Kidney (tissue), 14 donors: ENCODE data around the gene RBM10. TPM values are rescaled to one million over a fixed set of nuclear protein-coding genes. Genes with fewer than 3 reads are reported as not detected.

ENCODE experiments used
- DNase-seq, 5 donors: peaks; one replicate each; pipeline ENCODE4 v3.0.0-alpha.2; 2013 to 2020
- FAIRE-seq: peaks from 2 replicates; lab custom pipeline; 2012; peaks lifted over from hg19 to GRCh38; lab: Jason Lieb, UNC
- H3K27ac ChIP-seq, 2 donors: one replicate each; pipeline ENCODE4 v1.7.0; 2013; ENCODE audit warnings: low read depth in 2 of 2, low read length in 2 of 2, inconsistent platforms in 1 of 2
- H3K27me3 ChIP-seq: one replicate; pipeline ENCODE4 v1.7.1; 2013; ENCODE audit warnings: low read length, inconsistent platforms; ENCODE audit not compliant: control insufficient read depth, insufficient read depth
- H3K36me3 ChIP-seq, 3 donors: one replicate each; pipeline versions ENCODE4 v1.7.0 to v1.7.1; 2013; ENCODE audit warnings: low read length in 3 of 3, control low read depth in 1 of 3, inconsistent platforms in 1 of 3; ENCODE audit not compliant: insufficient read depth in 3 of 3, control insufficient read depth in 2 of 3
- H3K4me1 ChIP-seq, 3 donors: one replicate each; pipeline versions ENCODE4 v1.7.0 to v1.7.1; 2013; ENCODE audit warnings: low read length in 3 of 3, inconsistent platforms in 1 of 3, low read depth in 1 of 3; ENCODE audit not compliant: control insufficient read depth in 2 of 3, insufficient read depth in 2 of 3
- H3K4me3 ChIP-seq, 3 donors: one replicate each; pipeline versions ENCODE4 v1.7.0 to v1.8.1; 2013; ENCODE audit warnings: low read length in 3 of 3, control low read depth in 1 of 3, inconsistent platforms in 1 of 3
- H3K9ac ChIP-seq, 3 donors: one replicate each; pipeline versions ENCODE4 v1.7.0 to v1.7.1; 2013; ENCODE audit warnings: low read length in 3 of 3, control low read depth in 1 of 3, inconsistent platforms in 1 of 3
- H3K9me3 ChIP-seq, 3 donors: one replicate each; pipeline versions ENCODE4 v1.7.0 to v1.7.1; 2013; ENCODE audit warnings: low read length in 3 of 3, control low read depth in 1 of 3, inconsistent platforms in 1 of 3; ENCODE audit not compliant: control insufficient read depth in 2 of 3, insufficient read depth in 1 of 3
- intact Hi-C: fragments of 100-400 bp; cut with DNase I; formaldehyde crosslinking; loops from one replicate; pipeline ENCODE4 v1.11.1; 2022
- polyA plus RNA-seq: library from polyadenylated mRNA; stranded (reverse); fragments of 350-450 nt; fragmentation: Illumina TruSeq; extraction: RNeasy Lipid Tissue Mini Kit (QIAGEN cat#74804); gene quantifications from one replicate; pipeline ENCODE4 v1.2.3, GENCODE V29; 2014; ENCODE audit warnings: low read depth, low replicate concordance; ENCODE audit not compliant: insufficient read depth
- total RNA-seq: library from RNA; stranded (reverse); fragmentation: NEBNext Ultra II Directional; extraction: Animal tissue kit (Norgen Biotek cat#: 25700); gene quantifications from one replicate; pipeline ENCODE4 v1.2.1, GENCODE V29; 2021
- TF ChIP-seq, protein P1 (sequence below): IDR thresholded peaks from 3 replicates; pipeline ENCODE4 v1.5.1; 2012; ENCODE audit warnings: mild to moderate bottlenecking, moderate library complexity, borderline replicate concordance; ENCODE audit not compliant: insufficient read depth; ENCODE audit errors: extremely low read depth
- donor health status: control.
- donor health status: control.
- donor health status: control.
- donor health status: control.
- donor health status: control.
- donor health status: DM: yes; HTN: yes; CAD: no.
- donor health status: Normal renal cell carcinoma (clear cell type).

RBM10 gene
- total and polyA plus RNA-seq, 2 donors from 2014 or later = 27.5 to 31.7 TPM

DNA sequence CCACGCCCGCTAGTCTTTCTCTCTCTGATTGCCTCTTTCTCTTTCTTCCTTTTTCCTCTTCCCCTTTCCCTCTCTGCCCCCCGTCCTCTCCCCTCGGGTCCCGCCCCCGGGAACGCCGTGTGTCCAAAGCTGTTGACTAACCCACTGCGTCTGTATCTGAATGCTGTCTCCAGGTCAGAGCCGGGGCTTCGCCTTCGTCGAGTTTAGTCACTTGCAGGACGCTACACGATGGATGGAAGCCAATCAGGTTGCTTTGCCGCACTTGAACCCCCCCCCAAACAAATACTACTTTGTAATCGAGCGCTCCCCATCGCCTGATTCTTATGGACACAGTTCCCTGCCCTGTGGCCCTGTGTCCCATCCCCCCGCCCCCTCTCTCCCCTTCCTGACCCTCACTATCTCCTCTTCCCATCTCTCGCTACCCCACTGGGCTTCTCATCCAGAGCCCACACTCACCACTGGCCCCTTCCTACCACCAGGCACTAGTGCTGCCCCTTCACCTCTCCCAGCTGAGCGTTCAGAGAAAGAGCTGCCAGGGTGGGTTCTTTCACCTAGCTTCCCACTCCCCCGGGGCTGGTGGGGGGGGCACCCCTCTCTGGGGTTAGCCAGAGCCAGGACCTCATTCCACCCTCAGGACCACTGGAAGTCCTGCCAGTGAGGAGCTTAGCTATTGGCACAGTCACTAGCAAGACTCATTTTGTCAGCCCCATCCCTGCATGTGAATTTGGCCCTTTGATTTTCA is 30.0 kb downstream of the RBM10 start:
- H3K27me3 ChIP-seq = peaks cover 6% of the 10 kb centered on the region
- FAIRE-seq (no peak), DNase-seq (peak in 1 of 5 donors; percentile 66)
- no peak overlapping the region for H3K27ac ChIP-seq
- TF ChIP-seq, protein P1, sequence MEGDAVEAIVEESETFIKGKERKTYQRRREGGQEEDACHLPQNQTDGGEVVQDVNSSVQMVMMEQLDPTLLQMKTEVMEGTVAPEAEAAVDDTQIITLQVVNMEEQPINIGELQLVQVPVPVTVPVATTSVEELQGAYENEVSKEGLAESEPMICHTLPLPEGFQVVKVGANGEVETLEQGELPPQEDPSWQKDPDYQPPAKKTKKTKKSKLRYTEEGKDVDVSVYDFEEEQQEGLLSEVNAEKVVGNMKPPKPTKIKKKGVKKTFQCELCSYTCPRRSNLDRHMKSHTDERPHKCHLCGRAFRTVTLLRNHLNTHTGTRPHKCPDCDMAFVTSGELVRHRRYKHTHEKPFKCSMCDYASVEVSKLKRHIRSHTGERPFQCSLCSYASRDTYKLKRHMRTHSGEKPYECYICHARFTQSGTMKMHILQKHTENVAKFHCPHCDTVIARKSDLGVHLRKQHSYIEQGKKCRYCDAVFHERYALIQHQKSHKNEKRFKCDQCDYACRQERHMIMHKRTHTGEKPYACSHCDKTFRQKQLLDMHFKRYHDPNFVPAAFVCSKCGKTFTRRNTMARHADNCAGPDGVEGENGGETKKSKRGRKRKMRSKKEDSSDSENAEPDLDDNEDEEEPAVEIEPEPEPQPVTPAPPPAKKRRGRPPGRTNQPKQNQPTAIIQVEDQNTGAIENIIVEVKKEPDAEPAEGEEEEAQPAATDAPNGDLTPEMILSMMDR = no peak
- H3K9me3 ChIP-seq = no peaks in the 10 kb centered on the region
- no peak overlapping the region for H3K4me3 ChIP-seq
- intact Hi-C loops = no loop called here
- no peaks in the 10 kb centered on the region for H3K4me1 ChIP-seq
- H3K36me3 ChIP-seq = peaks cover 0 to 23% (median 0%) of the 10 kb centered on the region in 3 donors
- no peak overlapping the region for H3K9ac ChIP-seq

DNA sequence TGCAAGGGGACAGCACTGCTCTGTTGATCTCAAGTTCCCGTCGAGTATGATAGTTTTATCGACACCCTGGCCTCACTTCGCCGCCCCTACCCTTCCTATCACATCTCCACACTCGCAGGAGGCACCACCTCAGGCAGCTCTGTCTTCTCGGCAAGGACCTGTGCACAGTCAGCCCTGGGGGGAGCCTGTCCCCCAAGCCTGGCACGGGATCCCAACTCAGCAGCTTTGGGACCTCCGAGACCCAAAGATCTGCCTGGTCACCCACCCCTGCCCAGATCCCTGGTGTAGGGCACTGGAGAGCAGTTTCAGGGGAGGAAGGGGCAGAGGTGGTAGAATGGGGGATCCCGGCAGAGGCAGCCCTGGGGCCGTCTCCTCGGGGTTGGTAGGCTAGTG is 30.6 kb downstream of the RBM10 start:
- Histone ChIP-seq H3K4me3 (no peak overlapping the region), H3K9me3 (no peaks in the 10 kb centered on the region), H3K27me3 (peaks cover 6% of the 10 kb centered on the region), H3K27ac (no peak overlapping the region), H3K9ac (no peak overlapping the region), H3K36me3 (peaks cover 0 to 23% (median 3%) of the 10 kb centered on the region in 3 donors), H3K4me1 (no peaks in the 10 kb centered on the region)
- TF ChIP-seq, protein P1 = no peak
- peak in 1 of 5 donors; percentile 57 for DNase-seq
- intact Hi-C loops = no loop called here
- no peak for FAIRE-seq

DNA sequence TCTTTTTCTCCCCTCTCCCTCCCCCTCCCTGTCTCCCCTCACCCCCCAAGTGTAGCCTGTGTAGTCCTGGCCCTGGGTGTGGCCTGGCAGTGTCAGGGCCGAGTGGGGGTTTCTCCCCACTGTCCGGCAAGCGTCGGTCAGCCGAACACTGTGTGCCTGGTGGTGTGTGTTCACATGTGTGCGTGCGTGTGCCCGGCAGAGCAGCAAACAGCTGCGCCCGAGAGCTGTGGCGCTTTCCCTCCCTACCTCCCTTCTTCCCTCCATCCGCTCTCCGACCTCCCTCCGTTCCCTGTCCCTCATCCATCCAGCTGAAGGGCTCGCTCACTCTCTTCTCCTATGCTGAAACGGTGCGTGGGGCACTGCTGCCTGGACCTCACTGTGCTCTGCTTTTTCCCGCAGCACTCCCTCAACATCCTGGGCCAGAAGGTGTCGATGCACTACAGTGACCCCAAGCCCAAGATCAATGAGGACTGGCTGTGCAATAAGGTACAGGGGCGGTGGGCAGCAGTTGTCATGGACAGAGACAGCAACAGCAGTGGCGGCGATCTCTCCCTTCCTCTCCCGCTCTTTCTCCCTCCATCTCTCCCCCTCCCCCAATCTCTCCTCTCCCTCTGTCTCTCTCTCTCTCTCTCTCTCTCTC is 31.2 kb downstream of the RBM10 start:
- no peaks in the 10 kb centered on the region for H3K9me3 ChIP-seq
- FAIRE-seq = no peak
- peaks cover 6% of the 10 kb centered on the region for H3K27me3 ChIP-seq
- peaks cover 0 to 22% (median 3%) of the 10 kb centered on the region in 3 donors for H3K36me3 ChIP-seq
- no peaks in the 10 kb centered on the region for H3K4me1 ChIP-seq
- H3K27ac ChIP-seq = no peak overlapping the region
- no peak overlapping the region for H3K9ac ChIP-seq
- intact Hi-C loops = no loop called here
- peak in 1 of 5 donors; percentile 37 for DNase-seq
- H3K4me3 ChIP-seq = no peak overlapping the region
- TF ChIP-seq, protein P1 = no peak
